ENCODE results near the gene SEMA4C.

- TF ChIP-seq CTCF (IDR thresholded peaks at IDR 0.05) (no peak), POLR2A (IDR thresholded peaks at IDR 0.05) (no peak)
These were observed 18.5 kb upstream of the SEMA4C start for GRCh38 chr2:96888072-96889011.

Data from lower leg skin (tissue), 3 donors.